ENCODE results near the gene AFF4. TPM values are rescaled to one million over a fixed set of nuclear protein-coding genes. Genes with fewer than 3 reads are reported as not detected.
"Not testable (repeated sequence)": the region's sequence is repeated elsewhere in the genome, so short reads cannot be mapped to it uniquely, and the experiment has no call there.

Gene AFF4
- total RNA-seq, 2 donors from 2014 or later: 95.2 to 142 TPM

DNA sequence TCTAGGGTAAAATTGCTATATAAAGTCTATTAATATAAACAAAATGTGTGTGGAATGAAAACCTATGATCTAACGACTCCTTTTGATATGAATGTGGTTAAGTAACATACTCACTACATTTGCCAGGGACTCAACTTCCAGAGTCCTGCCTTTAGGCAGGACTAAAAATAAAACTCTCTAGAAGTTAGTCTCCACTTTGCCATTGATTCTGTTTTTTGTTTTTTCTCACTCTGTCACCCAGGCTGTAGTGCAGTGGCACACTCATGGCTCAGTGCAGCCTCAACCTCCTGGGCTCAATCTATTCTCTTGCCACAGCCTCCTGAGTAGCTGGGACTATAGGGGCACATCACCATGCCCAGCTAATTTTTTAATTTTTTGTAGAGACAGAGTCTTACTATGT is 32.9 kb upstream of the AFF4 start:
- Histone ChIP-seq H3K27me3 (replicated peaks; ENCODE audit: insufficient read depth) (no peaks in the 10 kb centered on the region), H3K4me3 (no peak overlapping the region), H3K9me3 (no peaks in the 10 kb centered on the region), H3K4me1 (ENCODE audit: control insufficient read depth in 1 of 2, low read depth in 2 of 2) (peaks cover 0 to 6% of the 10 kb centered on the region in 2 donors), H3K36me3 (no peaks in the 10 kb centered on the region), H3K27ac (no peak overlapping the region)
- no peak for DNase-seq (ENCODE audit: low spot score)
- TF ChIP-seq, protein P1, sequence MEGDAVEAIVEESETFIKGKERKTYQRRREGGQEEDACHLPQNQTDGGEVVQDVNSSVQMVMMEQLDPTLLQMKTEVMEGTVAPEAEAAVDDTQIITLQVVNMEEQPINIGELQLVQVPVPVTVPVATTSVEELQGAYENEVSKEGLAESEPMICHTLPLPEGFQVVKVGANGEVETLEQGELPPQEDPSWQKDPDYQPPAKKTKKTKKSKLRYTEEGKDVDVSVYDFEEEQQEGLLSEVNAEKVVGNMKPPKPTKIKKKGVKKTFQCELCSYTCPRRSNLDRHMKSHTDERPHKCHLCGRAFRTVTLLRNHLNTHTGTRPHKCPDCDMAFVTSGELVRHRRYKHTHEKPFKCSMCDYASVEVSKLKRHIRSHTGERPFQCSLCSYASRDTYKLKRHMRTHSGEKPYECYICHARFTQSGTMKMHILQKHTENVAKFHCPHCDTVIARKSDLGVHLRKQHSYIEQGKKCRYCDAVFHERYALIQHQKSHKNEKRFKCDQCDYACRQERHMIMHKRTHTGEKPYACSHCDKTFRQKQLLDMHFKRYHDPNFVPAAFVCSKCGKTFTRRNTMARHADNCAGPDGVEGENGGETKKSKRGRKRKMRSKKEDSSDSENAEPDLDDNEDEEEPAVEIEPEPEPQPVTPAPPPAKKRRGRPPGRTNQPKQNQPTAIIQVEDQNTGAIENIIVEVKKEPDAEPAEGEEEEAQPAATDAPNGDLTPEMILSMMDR (IDR thresholded peaks at IDR 0.05): no peak
- ATAC-seq (ENCODE audit: insufficient number of reproducible peaks, low FRiP score, low read depth): no peak

- H3K9me3 ChIP-seq: no peaks in the 10 kb centered on the region
- TF ChIP-seq, protein P1 (IDR thresholded peaks at IDR 0.05): no peak
- no peak for DNase-seq (ENCODE audit: low spot score)
Measured at GRCh38 chr5:132987531-132988408, 24.3 kb upstream of the AFF4 start.

GRCh38 chr5:132982971-132983370 is 19.5 kb upstream of the AFF4 start:
- not testable (repeated sequence) for H3K4me1 ChIP-seq (ENCODE audit: control insufficient read depth in 1 of 2, low read depth in 2 of 2); H3K27me3 ChIP-seq (replicated peaks; ENCODE audit: insufficient read depth); H3K4me3 ChIP-seq; H3K36me3 ChIP-seq; DNase-seq (ENCODE audit: low spot score); H3K9me3 ChIP-seq; ATAC-seq (ENCODE audit: insufficient number of reproducible peaks, low FRiP score, low read depth); H3K27ac ChIP-seq

More at GRCh38 chr5:132987531-132988408, 24.3 kb upstream of the AFF4 start:
- Histone ChIP-seq H3K27me3 (replicated peaks; ENCODE audit: insufficient read depth) (no peaks in the 10 kb centered on the region), H3K27ac (no peak overlapping the region), H3K4me3 (no peak overlapping the region), H3K36me3 (no peaks in the 10 kb centered on the region), H3K4me1 (ENCODE audit: control insufficient read depth in 1 of 2, low read depth in 2 of 2) (no peaks in the 10 kb centered on the region)
- ATAC-seq (ENCODE audit: insufficient number of reproducible peaks, low FRiP score, low read depth): no peak

- Histone ChIP-seq H3K4me1 (ENCODE audit: control insufficient read depth in 1 of 2, low read depth in 2 of 2) (no peaks in the 10 kb centered on the region), H3K36me3 (no peaks in the 10 kb centered on the region), H3K4me3 (no peak overlapping the region), H3K27me3 (replicated peaks; ENCODE audit: insufficient read depth) (no peaks in the 10 kb centered on the region), H3K27ac (no peak overlapping the region), H3K9me3 (no peaks in the 10 kb centered on the region)
- TF ChIP-seq, protein P1 (IDR thresholded peaks at IDR 0.05): no peak
- ATAC-seq (ENCODE audit: insufficient number of reproducible peaks, low FRiP score, low read depth) (no peak), DNase-seq (ENCODE audit: low spot score) (no peak)
Measured at GRCh38 chr5:132981288-132981687, 17.9 kb upstream of the AFF4 start.

GRCh38 chr5:132979976-132980375 is 16.5 kb upstream of the AFF4 start:
- Histone ChIP-seq H3K27ac (no peak overlapping the region), H3K9me3 (no peaks in the 10 kb centered on the region), H3K36me3 (no peaks in the 10 kb centered on the region), H3K4me1 (ENCODE audit: control insufficient read depth in 1 of 2, low read depth in 2 of 2) (no peaks in the 10 kb centered on the region), H3K4me3 (no peak overlapping the region), H3K27me3 (replicated peaks; ENCODE audit: insufficient read depth) (no peaks in the 10 kb centered on the region)
- ATAC-seq (ENCODE audit: insufficient number of reproducible peaks, low FRiP score, low read depth): no peak
- TF ChIP-seq, protein P1 (IDR thresholded peaks at IDR 0.05): no peak
- DNase-seq (ENCODE audit: low spot score): no peak
